ENCODE results near the gene DMPK.
"Not testable (repeated sequence)": the region's sequence is repeated elsewhere in the genome, so short reads cannot be mapped to it uniquely, and the experiment has no call there.

Gene DMPK

GRCh38 chr19:45753548-45753947 is 28.7 kb downstream of the DMPK start:
- no peaks in the 10 kb centered on the region for H3K9me3 ChIP-seq (ENCODE audit: control insufficient read depth in 1 of 2, low read length in 2 of 2)
- H3K36me3 ChIP-seq (ENCODE audit: control insufficient read depth in 1 of 2, insufficient read depth in 2 of 2, low read length in 2 of 2), result no peaks in the 10 kb centered on the region
- no peak overlapping the region for H3K4me3 ChIP-seq (ENCODE audit: low read depth in 1 of 2, low read length in 2 of 2)
- no peaks in the 10 kb centered on the region for H3K4me1 ChIP-seq (ENCODE audit: control insufficient read depth in 1 of 2, insufficient read depth in 2 of 2, low read length in 2 of 2)
- no peaks in the 10 kb centered on the region for H3K27me3 ChIP-seq (ENCODE audit: low read depth, low read length)
- no peak overlapping the region for H3K27ac ChIP-seq (ENCODE audit: low read length)

- Histone ChIP-seq H3K27me3 (ENCODE audit: low read depth, low read length) (no peaks in the 10 kb centered on the region), H3K4me3 (ENCODE audit: low read depth in 1 of 2, low read length in 2 of 2) (no peak overlapping the region), H3K4me1 (ENCODE audit: control insufficient read depth in 1 of 2, insufficient read depth in 2 of 2, low read length in 2 of 2) (no peaks in the 10 kb centered on the region), H3K36me3 (ENCODE audit: control insufficient read depth in 1 of 2, insufficient read depth in 2 of 2, low read length in 2 of 2) (no peaks in the 10 kb centered on the region), H3K9me3 (ENCODE audit: control insufficient read depth in 1 of 2, low read length in 2 of 2) (no peaks in the 10 kb centered on the region), H3K27ac (ENCODE audit: low read length) (no peak overlapping the region)
These were observed 29.7 kb downstream of the DMPK start for GRCh38 chr19:45752639-45753038.

- H3K27me3 ChIP-seq (ENCODE audit: low read depth, low read length); H3K4me3 ChIP-seq (ENCODE audit: low read depth in 1 of 2, low read length in 2 of 2); H3K27ac ChIP-seq (ENCODE audit: low read length); H3K9me3 ChIP-seq (ENCODE audit: control insufficient read depth in 1 of 2, low read length in 2 of 2); H3K36me3 ChIP-seq (ENCODE audit: control insufficient read depth in 1 of 2, insufficient read depth in 2 of 2, low read length in 2 of 2); H3K4me1 ChIP-seq (ENCODE audit: control insufficient read depth in 1 of 2, insufficient read depth in 2 of 2, low read length in 2 of 2): not testable (repeated sequence)
These were observed 30.8 kb downstream of the DMPK start for GRCh38 chr19:45751483-45751882.

GRCh38 chr19:45747513-45747912 is 34.8 kb downstream of the DMPK start:
- H3K36me3 ChIP-seq (ENCODE audit: control insufficient read depth in 1 of 2, insufficient read depth in 2 of 2, low read length in 2 of 2), result no peaks in the 10 kb centered on the region
- H3K4me3 ChIP-seq (ENCODE audit: low read depth in 1 of 2, low read length in 2 of 2), result no peak overlapping the region
- no peak overlapping the region for H3K27ac ChIP-seq (ENCODE audit: low read length)
- H3K4me1 ChIP-seq (ENCODE audit: control insufficient read depth in 1 of 2, insufficient read depth in 2 of 2, low read length in 2 of 2), result no peaks in the 10 kb centered on the region
- H3K27me3 ChIP-seq (ENCODE audit: low read depth, low read length), result no peaks in the 10 kb centered on the region
- no peaks in the 10 kb centered on the region for H3K9me3 ChIP-seq (ENCODE audit: control insufficient read depth in 1 of 2, low read length in 2 of 2)

GRCh38 chr19:45746866-45747265 is 35.4 kb downstream of the DMPK start:
- H3K9me3 ChIP-seq (ENCODE audit: control insufficient read depth in 1 of 2, low read length in 2 of 2), result no peaks in the 10 kb centered on the region
- no peaks in the 10 kb centered on the region for H3K27me3 ChIP-seq (ENCODE audit: low read depth, low read length)
- H3K4me3 ChIP-seq (ENCODE audit: low read depth in 1 of 2, low read length in 2 of 2), result no peak overlapping the region
- H3K4me1 ChIP-seq (ENCODE audit: control insufficient read depth in 1 of 2, insufficient read depth in 2 of 2, low read length in 2 of 2), result no peaks in the 10 kb centered on the region
- no peaks in the 10 kb centered on the region for H3K36me3 ChIP-seq (ENCODE audit: control insufficient read depth in 1 of 2, insufficient read depth in 2 of 2, low read length in 2 of 2)
- no peak overlapping the region for H3K27ac ChIP-seq (ENCODE audit: low read length)

GRCh38 chr19:45745606-45746005 is 36.7 kb downstream of the DMPK start:
- no peak overlapping the region for H3K27ac ChIP-seq (ENCODE audit: low read length)
- no peak overlapping the region for H3K4me3 ChIP-seq (ENCODE audit: low read depth in 1 of 2, low read length in 2 of 2)
- H3K36me3 ChIP-seq (ENCODE audit: control insufficient read depth in 1 of 2, insufficient read depth in 2 of 2, low read length in 2 of 2), result no peaks in the 10 kb centered on the region
- H3K27me3 ChIP-seq (ENCODE audit: low read depth, low read length), result no peaks in the 10 kb centered on the region
- H3K9me3 ChIP-seq (ENCODE audit: control insufficient read depth in 1 of 2, low read length in 2 of 2), result no peaks in the 10 kb centered on the region
- H3K4me1 ChIP-seq (ENCODE audit: control insufficient read depth in 1 of 2, insufficient read depth in 2 of 2, low read length in 2 of 2), result no peaks in the 10 kb centered on the region

GRCh38 chr19:45742969-45743368 is 39.3 kb downstream of the DMPK start:
- no peaks in the 10 kb centered on the region for H3K36me3 ChIP-seq (ENCODE audit: control insufficient read depth in 1 of 2, insufficient read depth in 2 of 2, low read length in 2 of 2)
- no peaks in the 10 kb centered on the region for H3K4me1 ChIP-seq (ENCODE audit: control insufficient read depth in 1 of 2, insufficient read depth in 2 of 2, low read length in 2 of 2)
- H3K27me3 ChIP-seq (ENCODE audit: low read depth, low read length), result no peaks in the 10 kb centered on the region
- H3K9me3 ChIP-seq (ENCODE audit: control insufficient read depth in 1 of 2, low read length in 2 of 2), result no peaks in the 10 kb centered on the region
- H3K27ac ChIP-seq (ENCODE audit: low read length), result no peak overlapping the region
- no peak overlapping the region for H3K4me3 ChIP-seq (ENCODE audit: low read depth in 1 of 2, low read length in 2 of 2)

- H3K9me3 ChIP-seq (ENCODE audit: control insufficient read depth in 1 of 2, low read length in 2 of 2), result no peaks in the 10 kb centered on the region
- H3K4me1 ChIP-seq (ENCODE audit: control insufficient read depth in 1 of 2, insufficient read depth in 2 of 2, low read length in 2 of 2), result no peaks in the 10 kb centered on the region
- no peaks in the 10 kb centered on the region for H3K27me3 ChIP-seq (ENCODE audit: low read depth, low read length)
- no peaks in the 10 kb centered on the region for H3K36me3 ChIP-seq (ENCODE audit: control insufficient read depth in 1 of 2, insufficient read depth in 2 of 2, low read length in 2 of 2)
- H3K4me3 ChIP-seq (ENCODE audit: low read depth in 1 of 2, low read length in 2 of 2), result no peak overlapping the region
- H3K27ac ChIP-seq (ENCODE audit: low read length), result no peak overlapping the region
These were observed 42.5 kb downstream of the DMPK start for GRCh38 chr19:45739498-45740439.

GRCh38 chr19:45733160-45733810 is 49.0 kb downstream of the DMPK start, which contains the start of gene MEIOSIN:
TSS of gene MEIOSIN (plus strand) at chr19:45733439. CDS start at chr19:45735377, 1,938 bp downstream.
- Histone ChIP-seq H3K27ac (ENCODE audit: low read length) (no peak within 1 kb of the TSS), H3K9me3 (ENCODE audit: control insufficient read depth in 1 of 2, low read length in 2 of 2) (no peaks in the 10 kb centered on the region), H3K4me1 (ENCODE audit: control insufficient read depth in 1 of 2, insufficient read depth in 2 of 2, low read length in 2 of 2) (peaks cover 7 to 9% of the 10 kb centered on the region in 2 donors), H3K4me3 (ENCODE audit: low read depth in 1 of 2, low read length in 2 of 2) (no peak within 1 kb of the TSS), H3K36me3 (ENCODE audit: control insufficient read depth in 1 of 2, insufficient read depth in 2 of 2, low read length in 2 of 2) (no peaks in the 10 kb centered on the region), H3K27me3 (ENCODE audit: low read depth, low read length) (no peaks in the 10 kb centered on the region)

- Histone ChIP-seq H3K4me3 (ENCODE audit: low read depth in 1 of 2, low read length in 2 of 2) (peak within 1 kb of the TSS; percentile 91 to 93), H3K27ac (ENCODE audit: low read length) (peak within 1 kb of the TSS; percentile 75), H3K4me1 (ENCODE audit: control insufficient read depth in 1 of 2, insufficient read depth in 2 of 2, low read length in 2 of 2) (peaks cover 7 to 13% of the 10 kb centered on the region in 2 donors), H3K9me3 (ENCODE audit: control insufficient read depth in 1 of 2, low read length in 2 of 2) (no peaks in the 10 kb centered on the region), H3K36me3 (ENCODE audit: control insufficient read depth in 1 of 2, insufficient read depth in 2 of 2, low read length in 2 of 2) (no peaks in the 10 kb centered on the region), H3K27me3 (ENCODE audit: low read depth, low read length) (no peaks in the 10 kb centered on the region)
These were observed 51.7 kb downstream of the DMPK start, which contains the start of gene FBXO46 for GRCh38 chr19:45730368-45731288. TSS of gene FBXO46 (minus strand) at chr19:45730896. CDS start at chr19:45713495, 17,401 bp downstream.

Data from muscle layer of duodenum (tissue), 2 donors.